GM06990 (cell line): ENCODE results near the gene OTOF.

Experiments used
- DNase-seq: peaks from one replicate; pipeline ENCODE4 v3.0.0-alpha.2; 2011; ENCODE audit not compliant: insufficient read length; ENCODE audit errors: extremely low read depth
- H3K27me3 ChIP-seq: replicated peaks from 2 replicates; pipeline ENCODE4 v1.6.0; 2011; ENCODE audit warnings: low read length; ENCODE audit not compliant: control insufficient read depth, insufficient read depth
- H3K36me3 ChIP-seq: 2 replicates; pipeline ENCODE4 v1.5.1; 2011; ENCODE audit warnings: low read length; ENCODE audit not compliant: control insufficient read depth, insufficient read depth
- H3K4me3 ChIP-seq: replicated peaks from 2 replicates; pipeline ENCODE4 v1.5.1; 2011; ENCODE audit warnings: low read depth, mild to moderate bottlenecking, control low read depth, low read length
- TF ChIP-seq, protein P1 (sequence below): IDR thresholded peaks from 2 replicates; pipeline ENCODE4 v1.5.1; 2011; ENCODE audit warnings: low read length, control low read depth, mild to moderate bottlenecking, inconsistent platforms; ENCODE audit not compliant: insufficient read depth, poor library complexity, severe bottlenecking

OTOF gene

GRCh38 chr2:26515771-26516170 lies 37.8 kb upstream of the OTOF start:
- H3K36me3 ChIP-seq: no peaks in the 10 kb centered on the region
- TF ChIP-seq, protein P1, sequence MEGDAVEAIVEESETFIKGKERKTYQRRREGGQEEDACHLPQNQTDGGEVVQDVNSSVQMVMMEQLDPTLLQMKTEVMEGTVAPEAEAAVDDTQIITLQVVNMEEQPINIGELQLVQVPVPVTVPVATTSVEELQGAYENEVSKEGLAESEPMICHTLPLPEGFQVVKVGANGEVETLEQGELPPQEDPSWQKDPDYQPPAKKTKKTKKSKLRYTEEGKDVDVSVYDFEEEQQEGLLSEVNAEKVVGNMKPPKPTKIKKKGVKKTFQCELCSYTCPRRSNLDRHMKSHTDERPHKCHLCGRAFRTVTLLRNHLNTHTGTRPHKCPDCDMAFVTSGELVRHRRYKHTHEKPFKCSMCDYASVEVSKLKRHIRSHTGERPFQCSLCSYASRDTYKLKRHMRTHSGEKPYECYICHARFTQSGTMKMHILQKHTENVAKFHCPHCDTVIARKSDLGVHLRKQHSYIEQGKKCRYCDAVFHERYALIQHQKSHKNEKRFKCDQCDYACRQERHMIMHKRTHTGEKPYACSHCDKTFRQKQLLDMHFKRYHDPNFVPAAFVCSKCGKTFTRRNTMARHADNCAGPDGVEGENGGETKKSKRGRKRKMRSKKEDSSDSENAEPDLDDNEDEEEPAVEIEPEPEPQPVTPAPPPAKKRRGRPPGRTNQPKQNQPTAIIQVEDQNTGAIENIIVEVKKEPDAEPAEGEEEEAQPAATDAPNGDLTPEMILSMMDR: no peak
- H3K27me3 ChIP-seq: no peaks in the 10 kb centered on the region; the same call in 1 of the 2 replicates
- no peak overlapping the region for H3K4me3 ChIP-seq
- DNase-seq: no peak

- Histone ChIP-seq H3K36me3 (no peaks in the 10 kb centered on the region), H3K4me3 (no peak overlapping the region), H3K27me3 (no peaks in the 10 kb centered on the region; the same call in 1 of the 2 replicates)
- TF ChIP-seq, protein P1: no peak
- no peak for DNase-seq
Observed at GRCh38 chr2:26514045-26514444, 36.1 kb upstream of the OTOF start.

- Histone ChIP-seq H3K4me3 (no peak overlapping the region), H3K27me3 (no peaks in the 10 kb centered on the region; the same call in 1 of the 2 replicates), H3K36me3 (no peaks in the 10 kb centered on the region)
- no peak for DNase-seq
- TF ChIP-seq, protein P1: no peak
Observed at GRCh38 chr2:26513261-26513660, 35.3 kb upstream of the OTOF start.

DNA sequence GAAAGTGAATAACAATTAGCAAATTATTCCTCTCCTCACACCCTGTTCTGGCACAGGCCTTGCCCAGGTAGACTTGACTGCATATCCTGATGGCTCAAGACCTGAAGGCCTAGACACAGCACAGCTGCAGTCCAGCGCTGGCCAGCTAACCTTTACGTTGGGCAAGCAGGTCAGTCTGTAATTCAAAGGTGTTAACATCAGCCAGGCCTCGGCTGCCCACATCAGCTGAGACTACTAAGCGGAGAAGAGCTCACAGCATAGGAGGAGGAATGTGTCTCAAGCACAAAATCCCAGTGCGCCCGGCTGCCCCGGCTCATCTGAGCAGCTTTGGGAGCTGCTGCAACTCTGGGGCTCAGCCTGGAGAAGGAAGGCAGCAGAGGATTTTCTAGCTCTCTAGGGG lies 33.5 kb upstream of the OTOF start:
- Histone ChIP-seq H3K36me3 (no peaks in the 10 kb centered on the region), H3K27me3 (no peaks in the 10 kb centered on the region; the same call in 1 of the 2 replicates), H3K4me3 (no peak overlapping the region)
- DNase-seq: no peak
- TF ChIP-seq, protein P1: no peak

DNA sequence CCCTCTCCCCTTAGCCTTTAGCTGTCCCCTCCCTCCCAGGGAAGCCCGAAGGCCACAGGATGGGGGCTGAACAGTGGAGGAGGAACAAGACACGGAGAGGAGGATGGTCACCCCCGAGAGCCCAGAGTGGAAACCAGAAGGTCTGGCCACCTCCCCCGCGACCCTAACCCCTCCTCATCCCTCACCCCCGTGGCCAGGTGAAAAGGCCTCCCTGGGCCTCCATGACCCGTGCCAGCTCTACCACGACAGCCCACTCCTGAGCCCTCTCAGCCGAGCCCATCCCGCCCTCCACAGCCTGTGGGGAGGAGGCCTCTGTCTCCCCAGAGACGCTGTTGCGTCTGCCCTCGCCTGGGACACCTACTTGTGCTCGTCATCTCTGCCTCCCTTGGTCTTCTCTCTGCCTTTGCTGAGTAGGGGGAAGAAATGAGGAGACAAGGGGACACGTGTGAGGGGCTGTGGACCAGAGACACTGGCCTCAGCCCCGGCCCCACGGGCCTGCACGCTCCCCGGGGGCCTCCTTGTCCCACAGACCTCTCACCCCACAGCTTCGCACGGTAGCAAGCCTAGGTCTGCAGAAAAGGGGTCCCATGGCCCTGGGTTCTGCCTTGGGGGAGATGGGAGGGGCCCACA lies 32.5 kb upstream of the OTOF start:
- no peaks in the 10 kb centered on the region; the same call in 1 of the 2 replicates for H3K27me3 ChIP-seq
- H3K36me3 ChIP-seq: no peaks in the 10 kb centered on the region
- TF ChIP-seq, protein P1: no peak
- no peak overlapping the region for H3K4me3 ChIP-seq
- no peak for DNase-seq

- Histone ChIP-seq H3K4me3 (no peak overlapping the region), H3K36me3 (no peaks in the 10 kb centered on the region), H3K27me3 (no peaks in the 10 kb centered on the region; the same call in 1 of the 2 replicates)
- no peak for DNase-seq
- TF ChIP-seq, protein P1: no peak
Observed at GRCh38 chr2:26509141-26509540, 31.2 kb upstream of the OTOF start.
